Activated naive CD4-positive, alpha-beta T cell treated with anti-CD3 and anti-CD28 coated beads, Interleukin-2, amount 50 U/mL, for 24 hours (primary cell): ENCODE data around the gene MTM1.
A peak's percentile ranks its signal among the peaks of the same experiment; 100 is the strongest.

Experiments
- H3K27ac Mint-ChIP-seq: one replicate; pipeline ENCODE4 v1.8.0; 2021; ENCODE audit warnings: mild to moderate bottlenecking, mixed read lengths
- H3K27me3 Mint-ChIP-seq: one replicate; pipeline ENCODE4 v1.8.0; 2021; ENCODE audit warnings: mixed read lengths
- H3K36me3 Mint-ChIP-seq: one replicate; pipeline ENCODE4 v1.8.0; 2021; ENCODE audit warnings: mixed read lengths
- H3K4me1 Mint-ChIP-seq: one replicate; pipeline ENCODE4 v1.8.0; 2021; ENCODE audit warnings: mixed read lengths
- H3K4me3 Mint-ChIP-seq: one replicate; pipeline ENCODE4 v1.8.0; 2021; ENCODE audit warnings: mild to moderate bottlenecking, mixed read lengths
- H3K9me3 Mint-ChIP-seq: one replicate; pipeline ENCODE4 v1.8.0; 2021; ENCODE audit warnings: mixed read lengths

The MTM1 gene

GRCh38 chrX:150544222-150544787 is 24.1 kb upstream of the MTM1 start:
- no peaks in the 10 kb centered on the region for H3K36me3 Mint-ChIP-seq
- no peak overlapping the region for H3K4me3 Mint-ChIP-seq
- peaks cover 26% of the 10 kb centered on the region for H3K4me1 Mint-ChIP-seq
- H3K27ac Mint-ChIP-seq: no peak overlapping the region
- H3K27me3 Mint-ChIP-seq: no peaks in the 10 kb centered on the region
- H3K9me3 Mint-ChIP-seq: no peaks in the 10 kb centered on the region

DNA sequence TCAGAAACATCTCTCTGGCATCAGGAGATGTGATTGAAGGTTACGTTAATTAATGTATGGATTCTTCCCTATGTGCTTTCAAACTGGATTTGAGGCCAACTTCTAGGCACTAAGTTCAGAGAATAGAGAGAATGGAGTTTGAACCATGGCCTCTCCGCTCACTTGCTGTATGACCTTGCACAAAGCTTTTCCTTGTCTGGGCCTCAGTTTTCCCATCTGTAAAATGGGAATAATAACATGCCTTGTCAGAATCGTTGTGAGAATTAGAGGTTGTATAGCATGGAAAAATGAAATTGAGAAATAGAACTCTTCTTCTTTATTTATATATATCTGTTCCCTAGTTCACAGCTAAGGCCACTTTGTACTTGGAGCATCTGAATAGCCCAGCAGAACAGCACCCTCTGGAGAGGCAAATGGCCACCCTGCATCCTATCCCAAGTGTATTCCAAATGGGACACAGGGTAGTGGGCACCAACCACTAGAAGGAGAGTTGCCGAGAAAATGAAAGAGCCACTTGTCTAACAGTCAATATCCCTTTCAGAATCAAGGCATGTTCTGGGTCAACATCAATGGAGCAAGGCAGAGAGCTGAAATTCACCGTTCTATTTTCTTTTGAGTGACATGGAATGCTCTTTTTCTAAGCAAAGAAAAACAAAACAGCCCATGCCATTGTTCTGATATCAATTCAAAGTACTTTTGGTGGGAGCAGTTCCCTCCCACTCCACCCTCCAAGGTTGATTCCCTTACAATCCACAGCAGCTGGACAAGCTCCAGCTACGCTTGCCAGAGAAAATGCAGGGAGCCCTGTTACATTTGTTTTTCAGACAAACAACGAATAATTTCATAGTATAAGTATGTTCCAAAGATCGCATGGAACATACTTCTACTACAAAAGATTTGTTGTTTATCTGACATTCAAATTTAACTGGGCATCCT is 23.3 kb upstream of the MTM1 start:
- H3K9me3 Mint-ChIP-seq: no peaks in the 10 kb centered on the region
- no peaks in the 10 kb centered on the region for H3K36me3 Mint-ChIP-seq
- no peaks in the 10 kb centered on the region for H3K27me3 Mint-ChIP-seq
- peaks cover 26% of the 10 kb centered on the region for H3K4me1 Mint-ChIP-seq
- H3K4me3 Mint-ChIP-seq: no peak overlapping the region
- H3K27ac Mint-ChIP-seq: no peak overlapping the region

GRCh38 chrX:150546711-150547153 is 21.7 kb upstream of the MTM1 start:
- Mint-ChIP-seq H3K36me3 (no peaks in the 10 kb centered on the region), H3K9me3 (no peaks in the 10 kb centered on the region), H3K4me1 (peaks cover 26% of the 10 kb centered on the region), H3K4me3 (peak overlapping the region; percentile 51), H3K27ac (peak overlapping the region; percentile 39), H3K27me3 (no peaks in the 10 kb centered on the region)

DNA sequence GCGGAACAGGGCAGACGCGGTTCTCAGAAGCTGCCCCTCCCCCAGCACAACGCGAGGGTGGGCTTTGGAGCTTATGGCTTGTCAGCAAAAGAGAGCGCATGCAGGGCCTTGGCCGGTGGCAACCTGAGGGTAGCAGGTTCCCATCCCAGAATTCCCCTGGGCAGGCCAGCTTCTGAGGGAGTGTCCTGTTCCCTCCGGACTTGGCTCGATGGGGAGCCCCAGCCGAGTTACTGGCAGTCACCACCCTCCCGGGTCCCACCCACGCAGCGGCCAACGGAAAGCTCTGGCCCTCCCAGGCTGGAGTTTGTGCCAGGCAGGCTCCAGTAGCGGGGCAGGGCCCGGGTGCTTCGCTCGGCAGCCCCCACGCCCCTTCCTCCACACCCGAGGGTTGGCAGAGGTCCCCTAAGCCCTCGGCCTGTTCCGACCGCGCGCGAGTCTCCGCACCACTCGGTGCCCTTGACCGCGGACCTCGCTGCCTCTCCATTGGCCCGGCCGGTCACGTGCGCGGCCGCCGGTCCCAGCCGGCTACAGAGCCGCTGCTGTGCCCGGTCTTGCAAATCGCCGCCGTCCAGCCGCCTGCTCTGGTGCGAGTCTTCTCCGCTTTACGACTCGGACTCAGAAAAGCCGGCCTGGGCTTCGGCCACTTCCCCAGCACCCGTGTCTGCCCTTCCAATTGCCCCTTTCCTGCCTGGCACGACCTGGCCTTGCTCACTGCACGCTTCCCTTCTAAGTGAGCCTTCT is 20.9 kb upstream of the MTM1 start:
- H3K27me3 Mint-ChIP-seq: no peaks in the 10 kb centered on the region
- H3K9me3 Mint-ChIP-seq: no peaks in the 10 kb centered on the region
- no peaks in the 10 kb centered on the region for H3K36me3 Mint-ChIP-seq
- no peak overlapping the region for H3K27ac Mint-ChIP-seq
- peaks cover 26% of the 10 kb centered on the region for H3K4me1 Mint-ChIP-seq
- H3K4me3 Mint-ChIP-seq: peak overlapping the region; percentile 85

GRCh38 chrX:150548251-150548650 is 20.2 kb upstream of the MTM1 start:
- Mint-ChIP-seq H3K4me1 (peaks cover 26% of the 10 kb centered on the region), H3K27ac (no peak overlapping the region)

GRCh38 chrX:150548684-150549083 is 19.7 kb upstream of the MTM1 start:
- no peaks in the 10 kb centered on the region for H3K9me3 Mint-ChIP-seq
- no peaks in the 10 kb centered on the region for H3K27me3 Mint-ChIP-seq
- H3K4me3 Mint-ChIP-seq: no peak overlapping the region
- H3K36me3 Mint-ChIP-seq: no peaks in the 10 kb centered on the region
- no peak overlapping the region for H3K27ac Mint-ChIP-seq
- H3K4me1 Mint-ChIP-seq: peaks cover 26% of the 10 kb centered on the region

More at GRCh38 chrX:150548251-150548650, 20.2 kb upstream of the MTM1 start:
- H3K9me3 Mint-ChIP-seq: no peaks in the 10 kb centered on the region
- no peaks in the 10 kb centered on the region for H3K36me3 Mint-ChIP-seq
- H3K4me3 Mint-ChIP-seq: peak overlapping the region; percentile 85
- no peaks in the 10 kb centered on the region for H3K27me3 Mint-ChIP-seq

DNA sequence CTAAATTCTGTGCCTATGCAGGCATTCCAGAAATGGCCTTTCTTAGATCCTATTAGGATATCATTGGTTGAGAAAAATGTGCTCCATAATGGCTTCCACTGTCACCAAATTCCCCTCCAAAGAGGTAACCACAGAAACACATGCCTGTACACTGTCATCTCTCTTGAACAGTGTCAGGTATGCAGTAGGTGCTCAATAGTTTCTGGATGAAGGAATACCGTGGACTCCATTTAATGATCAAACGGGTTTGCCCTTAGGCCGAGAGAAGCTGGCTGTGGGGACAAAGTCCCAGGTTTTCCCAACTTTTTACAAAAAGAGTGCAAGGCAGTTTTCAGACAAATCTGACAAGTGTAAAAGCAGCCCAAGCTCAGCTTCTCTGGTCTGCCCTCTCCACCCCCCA is 16.5 kb upstream of the MTM1 start:
- Mint-ChIP-seq H3K4me1 (peaks cover 12% of the 10 kb centered on the region), H3K27me3 (no peaks in the 10 kb centered on the region), H3K36me3 (no peaks in the 10 kb centered on the region), H3K27ac (no peak overlapping the region), H3K4me3 (no peak overlapping the region), H3K9me3 (no peaks in the 10 kb centered on the region)

- Mint-ChIP-seq H3K36me3 (no peaks in the 10 kb centered on the region), H3K9me3 (no peaks in the 10 kb centered on the region), H3K27me3 (no peaks in the 10 kb centered on the region), H3K4me1 (no peaks in the 10 kb centered on the region), H3K4me3 (no peak overlapping the region), H3K27ac (no peak overlapping the region)
Observed at GRCh38 chrX:150558424-150558823, 10.0 kb upstream of the MTM1 start.

- Mint-ChIP-seq H3K9me3 (no peaks in the 10 kb centered on the region), H3K36me3 (no peaks in the 10 kb centered on the region), H3K27ac (no peak overlapping the region), H3K4me1 (peaks cover 8% of the 10 kb centered on the region), H3K27me3 (no peaks in the 10 kb centered on the region), H3K4me3 (no peak overlapping the region)
Observed at GRCh38 chrX:150564838-150565237, 3.6 kb upstream of the MTM1 start.

DNA sequence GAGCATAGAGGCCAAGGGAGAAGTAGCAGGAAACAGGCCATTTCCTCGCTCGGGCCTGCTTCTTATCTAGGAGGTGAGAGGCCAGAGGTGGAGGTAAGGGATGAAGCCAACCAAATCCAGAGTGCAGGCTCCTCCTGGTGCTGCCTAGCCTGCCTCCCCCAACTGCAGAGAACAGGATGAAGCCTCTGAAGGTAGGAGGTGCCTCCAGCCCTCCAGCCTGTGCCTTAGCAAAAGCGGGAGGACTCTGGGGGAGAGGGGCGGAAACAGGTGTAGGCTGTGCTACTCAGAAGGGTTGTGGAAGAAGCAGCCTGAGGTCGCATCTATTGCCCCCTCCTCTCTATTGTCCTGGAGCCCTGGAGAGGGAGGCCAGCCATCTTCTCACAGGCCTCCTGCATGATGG is 2.9 kb upstream of the MTM1 start:
- no peak overlapping the region for H3K27ac Mint-ChIP-seq
- no peaks in the 10 kb centered on the region for H3K36me3 Mint-ChIP-seq
- no peaks in the 10 kb centered on the region for H3K9me3 Mint-ChIP-seq

GRCh38 chrX:150566734-150567182 is 1.7 kb upstream of the MTM1 start:
- no peak overlapping the region for H3K4me3 Mint-ChIP-seq
- no peaks in the 10 kb centered on the region for H3K9me3 Mint-ChIP-seq
- H3K27ac Mint-ChIP-seq: no peak overlapping the region
- no peaks in the 10 kb centered on the region for H3K27me3 Mint-ChIP-seq
- H3K36me3 Mint-ChIP-seq: no peaks in the 10 kb centered on the region
- peaks cover 23% of the 10 kb centered on the region for H3K4me1 Mint-ChIP-seq

More for the DNA sequence above, 2.9 kb upstream of the MTM1 start:
- Mint-ChIP-seq H3K4me1 (peaks cover 14% of the 10 kb centered on the region), H3K27me3 (no peaks in the 10 kb centered on the region), H3K4me3 (no peak overlapping the region)

DNA sequence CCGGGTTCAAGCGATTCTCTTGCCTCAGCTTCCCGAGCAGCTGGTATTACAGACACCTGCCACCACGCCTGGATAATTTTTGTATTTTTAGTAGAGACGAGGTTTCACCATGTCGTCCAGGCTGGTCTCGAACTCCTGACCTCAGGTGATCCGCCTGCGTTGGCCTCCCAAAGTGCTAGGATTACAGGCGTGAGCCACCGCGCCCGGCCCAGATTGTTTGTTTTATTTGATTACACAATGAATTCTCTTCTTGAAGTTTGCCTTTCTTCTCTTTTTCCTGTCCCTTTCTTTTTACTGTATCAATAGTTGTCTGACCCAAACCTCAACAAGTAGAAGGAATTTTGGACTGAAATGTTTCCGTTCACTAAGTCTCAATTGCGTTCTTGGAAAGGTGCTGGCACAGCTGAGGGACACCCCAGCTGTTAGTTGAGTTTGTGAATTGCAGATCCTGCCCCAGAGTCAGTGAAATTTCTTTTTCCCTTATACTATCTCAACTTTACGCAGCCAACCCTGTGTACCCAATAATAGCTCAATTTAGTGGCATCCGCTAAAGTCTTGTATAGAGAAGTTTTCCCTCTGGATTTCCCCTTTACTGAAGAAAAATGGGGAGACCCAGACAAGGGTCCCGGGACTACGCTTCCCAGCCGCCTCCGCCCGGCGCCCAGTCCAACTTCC is 639 bp upstream of the MTM1 start:
- Mint-ChIP-seq H3K27ac (peak overlapping the region; percentile 70), H3K4me3 (peak overlapping the region; percentile 71), H3K4me1 (peaks cover 33% of the 10 kb centered on the region), H3K36me3 (no peaks in the 10 kb centered on the region), H3K27me3 (no peaks in the 10 kb centered on the region), H3K9me3 (no peaks in the 10 kb centered on the region)

DNA sequence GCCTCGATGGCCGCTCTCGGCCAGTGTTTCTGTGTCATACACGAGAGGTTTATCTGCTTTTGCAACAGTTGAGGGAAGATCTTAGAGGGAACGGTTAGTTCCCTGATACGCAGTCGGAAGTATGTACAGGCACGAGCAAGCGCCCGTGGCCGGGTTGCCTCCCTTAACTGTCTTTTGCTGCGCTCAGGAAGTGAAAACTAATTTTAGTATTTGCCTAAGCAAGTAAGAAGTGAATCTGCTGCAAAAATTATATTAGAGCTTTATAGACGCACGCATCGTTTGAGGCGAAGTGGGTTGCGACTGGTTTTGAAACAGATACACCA is 695 bp downstream of the MTM1 start:
- H3K9me3 Mint-ChIP-seq: no peaks in the 10 kb centered on the region
- peak overlapping the region; percentile 89 for H3K4me3 Mint-ChIP-seq
- H3K36me3 Mint-ChIP-seq: no peaks in the 10 kb centered on the region
- H3K27ac Mint-ChIP-seq: peak overlapping the region; percentile 68
- no peaks in the 10 kb centered on the region for H3K27me3 Mint-ChIP-seq
- peaks cover 47% of the 10 kb centered on the region for H3K4me1 Mint-ChIP-seq

DNA sequence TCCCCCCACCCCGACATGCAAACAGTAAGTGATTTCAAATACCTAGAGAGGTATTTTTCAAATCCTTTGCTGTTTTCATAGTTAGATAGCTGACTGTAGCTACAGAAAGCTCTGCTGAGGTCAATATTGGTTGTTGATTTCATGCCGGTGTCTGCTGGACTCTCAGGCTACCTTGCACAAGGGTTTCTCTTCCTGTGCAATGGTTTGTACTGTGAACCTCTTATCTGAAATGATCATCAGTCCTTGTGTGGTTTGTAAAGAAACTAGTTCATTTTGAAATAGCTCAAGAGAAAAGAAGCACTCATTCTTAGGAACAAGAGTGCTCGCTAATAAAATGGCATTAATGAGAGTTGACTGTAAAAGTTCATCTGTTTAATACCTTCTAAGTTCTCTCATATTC is 2.1 kb downstream of the MTM1 start:
- no peaks in the 10 kb centered on the region for H3K27me3 Mint-ChIP-seq
- H3K27ac Mint-ChIP-seq: peak overlapping the region; percentile 83
- peak overlapping the region; percentile 89 for H3K4me3 Mint-ChIP-seq
- peaks cover 61% of the 10 kb centered on the region for H3K4me1 Mint-ChIP-seq
- H3K9me3 Mint-ChIP-seq: no peaks in the 10 kb centered on the region
- H3K36me3 Mint-ChIP-seq: no peaks in the 10 kb centered on the region

DNA sequence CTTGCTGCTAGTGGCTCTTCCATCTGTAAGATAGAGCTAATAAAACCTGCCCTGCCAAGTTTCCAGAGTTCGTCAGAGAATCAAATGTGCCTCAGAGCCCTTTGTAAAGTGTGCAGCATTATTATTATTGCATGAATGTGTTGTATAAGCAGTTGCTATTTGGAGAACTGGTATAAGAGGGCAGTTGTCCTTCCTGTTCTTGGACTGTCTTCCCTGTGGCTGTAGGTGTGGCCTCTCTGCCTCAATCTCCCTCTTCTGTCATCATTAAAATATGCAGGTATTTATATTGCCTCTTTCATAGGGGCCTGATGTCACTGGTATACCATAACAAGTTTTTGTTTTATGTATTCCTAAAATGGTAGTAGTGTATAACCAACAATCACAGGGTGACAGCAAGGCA is 3.8 kb downstream of the MTM1 start:
- Mint-ChIP-seq H3K4me3 (peak overlapping the region; percentile 81), H3K36me3 (no peaks in the 10 kb centered on the region), H3K27me3 (no peaks in the 10 kb centered on the region), H3K27ac (peak overlapping the region; percentile 98), H3K9me3 (no peaks in the 10 kb centered on the region), H3K4me1 (peaks cover 77% of the 10 kb centered on the region)
